K562 (cell line): ENCODE results near the gene PTOV1. TPM values are rescaled to one million over a fixed set of nuclear protein-coding genes. Genes with fewer than 3 reads are reported as not detected.

ENCODE experiments used
- CBX5 ChIP-seq: IDR thresholded peaks from 2 replicates; pipeline ENCODE4 v1.6.1; 2014; ENCODE audit warnings: low read depth, borderline replicate concordance
- CCAR2 ChIP-seq: fragments of 200-400 bp; formaldehyde crosslinking; IDR thresholded peaks from 2 replicates; pipeline ENCODE4 v1.6.1; 2017; ENCODE audit warnings: mild to moderate bottlenecking, low read depth, low read length
- CHD1 ChIP-seq: fragments of 200-600 bp; sonication (generic); IDR thresholded peaks from one replicate; pipeline ENCODE4 v1.6.1; 2012; ENCODE audit warnings: mild to moderate bottlenecking, moderate library complexity, low read length, inconsistent platforms
- CREB3L1 ChIP-seq: fragments of 450-650 bp; IDR thresholded peaks from 2 replicates; pipeline ENCODE4 v1.6.1; 2014; ENCODE audit warnings: low read depth, mild to moderate bottlenecking, moderate library complexity, borderline replicate concordance
- DACH1 ChIP-seq: fragments of 450-650 bp; IDR thresholded peaks from 2 replicates; pipeline ENCODE4 v1.6.1; 2018; ENCODE audit not compliant: partially characterized antibody
- E2F8 ChIP-seq: fragments of 450-650 bp; IDR thresholded peaks from 2 replicates; pipeline ENCODE4 v1.7.1; 2018; ENCODE audit warnings: mild to moderate bottlenecking, low read depth; ENCODE audit not compliant: partially characterized antibody
- NRF1 ChIP-seq, 2 experiments: fragments of 450-650 bp; IDR thresholded peaks in 1 of 2; conservative IDR thresholded peaks in 1 of 2; 2 replicates each; pipeline ENCODE4 v1.6.1; 2014; ENCODE audit warnings: mild to moderate bottlenecking in 2 of 2
- PHF21A ChIP-seq: fragments of 450-650 bp; IDR thresholded peaks from 2 replicates; pipeline ENCODE4 v1.6.1; 2017; ENCODE audit warnings: low read depth, borderline replicate concordance
- SNIP1 ChIP-seq: fragments of 450-650 bp; IDR thresholded peaks from 2 replicates; pipeline ENCODE4 v1.7.1; 2017; ENCODE audit warnings: low read depth, mild to moderate bottlenecking
- THAP7 ChIP-seq: fragments of 250-450 bp; sonication (Bioruptor Pico); IDR thresholded peaks from 2 replicates; pipeline ENCODE4 v1.5.0; 2021
- ZFPM2 ChIP-seq: fragments of 250-450 bp; sonication (Bioruptor Pico); IDR thresholded peaks from 2 replicates; pipeline ENCODE4 v1.5.1; 2022; ENCODE audit warnings: mild to moderate bottlenecking
- ZNF583 ChIP-seq: fragments of 250-450 bp; sonication (Bioruptor Pico); IDR thresholded peaks from 2 replicates; pipeline ENCODE4 v1.4.0; 2020
- ZNF609 ChIP-seq: sonication (generic); formaldehyde crosslinking; IDR thresholded peaks from 2 replicates; pipeline ENCODE4 v1.8.1; 2023; ENCODE audit warnings: missing genetic modification reagents, mild to moderate bottlenecking, borderline replicate concordance
- polyA plus RNA-seq, 8 experiments: library from polyadenylated mRNA; depleted of rRNA in 4 of 8; stranded (reverse) in 5 of 8; unstranded in 3 of 8; fragments of >200 nt; fragmentation: Nextera tagmentation in 2 of 8; fragmentation: Illumina TruSeq in 1 of 8; extraction: Ambion mirVana in 2 of 8; extraction: Trizol in 1 of 8; gene quantifications; 2 replicates each; pipeline versions ENCODE4 v1.2.1 to v1.2.3, GENCODE V29; 2011 to 2014; ENCODE audit warnings: inconsistent platforms in 1 of 8, missing spikeins in 1 of 8
- total RNA-seq, 7 experiments: library from RNA; depleted of rRNA in 6 of 7; stranded (reverse); fragments of >200 nt in 6 of 7; fragmentation: Illumina TruSeq in 2 of 7; extraction: Trizol in 2 of 7; gene quantifications; 2 replicates each; pipeline versions ENCODE4 v1.2.1 to v1.2.3, GENCODE V29; 2011 to 2021; ENCODE audit warnings: low replicate concordance in 1 of 7

The PTOV1 gene
- total and polyA plus RNA-seq, 9 of the 15 experiments (the other 6 are each of a cell fraction or from before 2014, with no cell fraction given): 4.9 to 169 (median 43.5) TPM

GRCh38 chr19:49869484-49870308 lies 18.7 kb downstream of the PTOV1 start (continued):
- no peak for TF ChIP-seq ZNF609 (CRISPR knock-in tag)
- TF ChIP-seq ZFPM2 (CRISPR knock-in tag): 0 out of 2 replicates have a peak, but pooled peaks have one; percentile 63
- 0 out of 2 replicates have a peak, but pooled peaks have one; percentile 25 for TF ChIP-seq THAP7 (CRISPR knock-in tag)
- TF ChIP-seq CHD1: peak; percentile 52
- no peak for TF ChIP-seq CCAR2
- TF ChIP-seq CREB3L1: peak; percentile 19; the same call in 1 of the 2 replicates
- TF ChIP-seq ZNF583 (CRISPR knock-in tag): 0 out of 2 replicates have a peak, but pooled peaks have one; percentile 37
- peak; percentile 95 to 96 for TF ChIP-seq NRF1 (conservative IDR thresholded peaks at IDR 0.05 in 1 of 2, IDR thresholded peaks at IDR 0.05 in 1 of 2)
- peak; percentile 71 for TF ChIP-seq E2F8
- TF ChIP-seq CBX5: no peak; the same call in 1 of the 2 replicates
- TF ChIP-seq DACH1: no peak
- TF ChIP-seq PHF21A: peak; percentile 23; the same call in 1 of the 2 replicates
- no peak for TF ChIP-seq SNIP1
